HepG2 (cell line): ENCODE results near the gene OR1S2. TPM values are rescaled to one million over a fixed set of nuclear protein-coding genes. Genes with fewer than 3 reads are reported as not detected.

Experiments
- AGO2 ChIP-seq: fragments of 200-400 bp; formaldehyde crosslinking; optimal IDR thresholded peaks from 2 replicates; pipeline ENCODE3; 2017; ENCODE audit warnings: mild to moderate bottlenecking, low read depth, low read length, moderate library complexity
- CAMTA2 ChIP-seq: sonication (generic); formaldehyde crosslinking; IDR thresholded peaks from 2 replicates; pipeline ENCODE4 v1.4.0; 2020; ENCODE audit warnings: mild to moderate bottlenecking, missing genetic modification reagents, borderline replicate concordance
- GLMP ChIP-seq: sonication (generic); formaldehyde crosslinking; IDR thresholded peaks from 2 replicates; pipeline ENCODE4 v1.9.0; 2021; ENCODE audit warnings: missing genetic modification reagents, mild to moderate bottlenecking, borderline replicate concordance
- GPN1 ChIP-seq: sonication (generic); formaldehyde crosslinking; IDR thresholded peaks from 2 replicates; pipeline ENCODE4 v1.5.1; 2020; ENCODE audit warnings: missing genetic modification reagents, borderline replicate concordance
- GTF3A ChIP-seq: sonication (generic); formaldehyde crosslinking; conservative IDR thresholded peaks from 2 replicates; pipeline ENCODE4 v1.4.0; 2020; ENCODE audit warnings: mild to moderate bottlenecking, missing genetic modification reagents
- IRX3 ChIP-seq: sonication (generic); formaldehyde crosslinking; IDR thresholded peaks from 2 replicates; pipeline ENCODE4 v1.8.1; 2023; ENCODE audit warnings: mild to moderate bottlenecking, low read depth, missing genetic modification reagents, borderline replicate concordance
- ISX ChIP-seq: sonication (generic); formaldehyde crosslinking; conservative IDR thresholded peaks from 2 replicates; pipeline ENCODE4 v1.5.0; 2020; ENCODE audit warnings: missing genetic modification reagents
- MYC ChIP-seq: sonication (generic); formaldehyde crosslinking; IDR thresholded peaks from 2 replicates; pipeline ENCODE4 v1.9.0; 2021; ENCODE audit warnings: missing genetic modification reagents, borderline replicate concordance
- PATZ1 ChIP-seq: sonication (generic); formaldehyde crosslinking; IDR thresholded peaks from 2 replicates; pipeline ENCODE4 v1.4.0; 2020; ENCODE audit warnings: missing genetic modification reagents
- PHB2 ChIP-seq: fragments of 450-650 bp; IDR thresholded peaks from 2 replicates; pipeline ENCODE4 v1.6.1; 2018; ENCODE audit not compliant: partially characterized antibody
- REPIN1 ChIP-seq: sonication (generic); formaldehyde crosslinking; IDR thresholded peaks from 2 replicates; pipeline ENCODE4 v1.8.0; 2022; ENCODE audit warnings: missing genetic modification reagents, low read depth, mild to moderate bottlenecking, borderline replicate concordance
- THRA ChIP-seq: sonication (generic); formaldehyde crosslinking; IDR thresholded peaks from 2 replicates; pipeline ENCODE4 v1.4.0; 2020; ENCODE audit warnings: missing genetic modification reagents, borderline replicate concordance
- ZNF143 ChIP-seq: sonication (generic); formaldehyde crosslinking; IDR thresholded peaks from 2 replicates; pipeline ENCODE4 v1.4.0; 2020; ENCODE audit warnings: missing genetic modification reagents
- ZNF225 ChIP-seq: sonication (generic); formaldehyde crosslinking; IDR thresholded peaks from 2 replicates; pipeline ENCODE4 v1.4.0; 2020; ENCODE audit warnings: mild to moderate bottlenecking, missing genetic modification reagents
- ZNF562 ChIP-seq: sonication (generic); formaldehyde crosslinking; IDR thresholded peaks from 2 replicates; pipeline ENCODE4 v1.8.0; 2022; ENCODE audit warnings: missing genetic modification reagents, borderline replicate concordance
- ZNF646 ChIP-seq: sonication (generic); formaldehyde crosslinking; IDR thresholded peaks from 2 replicates; pipeline ENCODE4 v1.9.0; 2021; ENCODE audit warnings: mild to moderate bottlenecking, missing genetic modification reagents
- ZNF746 ChIP-seq: sonication (generic); formaldehyde crosslinking; IDR thresholded peaks from 2 replicates; pipeline ENCODE4 v1.8.0; 2022; ENCODE audit warnings: mild to moderate bottlenecking, missing genetic modification reagents
- ZNF772 ChIP-seq: sonication (generic); formaldehyde crosslinking; IDR thresholded peaks from 2 replicates; pipeline ENCODE4 v1.5.0; 2020; ENCODE audit warnings: mild to moderate bottlenecking, missing genetic modification reagents
- polyA plus RNA-seq, 8 experiments: library from polyadenylated mRNA; depleted of rRNA in 3 of 8; stranded (reverse) in 7 of 8; unstranded in 1 of 8; fragments of >200 nt; fragmentation: Illumina TruSeq in 4 of 8; extraction: Trizol in 4 of 8; gene quantifications; 2 replicates each; pipeline versions ENCODE4 v1.2.1 to v1.2.3, GENCODE V29; 2011 to 2016; ENCODE audit warnings: low read depth in 4 of 8, missing spikeins in 1 of 8, mixed read lengths in 1 of 8; ENCODE audit not compliant: insufficient read depth in 1 of 8
- total RNA-seq, 5 experiments: library from RNA; depleted of rRNA; stranded (reverse); fragments of >200 nt; fragmentation: Illumina TruSeq; extraction: Trizol; gene quantifications; 2 replicates each; pipeline ENCODE4 v1.2.3, GENCODE V29; 2016; ENCODE audit warnings: low read depth in 1 of 5

Gene OR1S2
- total and polyA plus RNA-seq, 2 of the 13 experiments (the other 11 are each of a cell fraction or from before 2014, with no cell fraction given), result not detected

- TF ChIP-seq PATZ1 (CRISPR knock-in tag) (peak; percentile 53; the same call in 1 of the 2 replicates), ZNF562 (CRISPR knock-in tag) (no peak), REPIN1 (CRISPR knock-in tag) (no peak; the same call in 1 of the 2 replicates), MYC (CRISPR knock-in tag) (no peak), ZNF646 (CRISPR knock-in tag) (no peak), CAMTA2 (no peak), THRA (CRISPR knock-in tag) (peak; percentile 81; the same call in 1 of the 2 replicates), ZNF772 (no peak; the same call in 1 of the 2 replicates), AGO2 (no peak), ZNF225 (CRISPR knock-in tag) (no peak), ZNF143 (CRISPR knock-in tag) (no peak), GTF3A (CRISPR knock-in tag) (no peak), GLMP (no peak), GPN1 (no peak), IRX3 (no peak), ZNF746 (no peak), ISX (CRISPR knock-in tag) (no peak), PHB2 (no peak)
Observed at GRCh38 chr11:58165504-58166106, 38.3 kb downstream of the OR1S2 start (continued).
